SK-N-SH treated with all-trans-retinoic acid at 6 μM for 48 hours (cell line): ENCODE measurements around the gene ARSB.

Source experiments
- ATAC-seq: fragments of 200-7000 bp; cut with Tn5 transposase; 3 replicates; pipeline ENCODE4 v1.9.1; 2020; ENCODE audit warnings: mild to moderate bottlenecking, moderate library complexity
- ARNTL ChIP-seq: fragments of 450-650 bp; formaldehyde crosslinking; IDR thresholded peaks from 2 replicates; pipeline ENCODE4 v1.5.0; 2020; ENCODE audit warnings: low read depth, mild to moderate bottlenecking, moderate library complexity, borderline replicate concordance
- CREB5 ChIP-seq: fragments of 250-450 bp; sonication (Bioruptor Pico); IDR thresholded peaks from 2 replicates; pipeline ENCODE4 v1.5.1; 2020; ENCODE audit warnings: low read depth, mild to moderate bottlenecking, moderate library complexity
- CSDC2 ChIP-seq: fragments of 250-450 bp; sonication (Bioruptor Pico); IDR thresholded peaks from 2 replicates; pipeline ENCODE4 v1.5.0; 2020; ENCODE audit warnings: mild to moderate bottlenecking, moderate library complexity
- CSRNP3 ChIP-seq: fragments of 250-450 bp; sonication (Bioruptor Pico); IDR thresholded peaks from 2 replicates; pipeline ENCODE4 v1.5.1; 2021; ENCODE audit warnings: mild to moderate bottlenecking, moderate library complexity
- ESRRG ChIP-seq: fragments of 250-450 bp; sonication (Bioruptor Pico); IDR thresholded peaks from 2 replicates; pipeline ENCODE4 v1.6.1; 2021; ENCODE audit warnings: mild to moderate bottlenecking
- GLIS3 ChIP-seq: fragments of 250-450 bp; sonication (Bioruptor Pico); IDR thresholded peaks from 2 replicates; pipeline ENCODE4 v1.5.0; 2020; ENCODE audit warnings: mild to moderate bottlenecking, moderate library complexity
- ISL1 ChIP-seq: fragments of 250-450 bp; sonication (Bioruptor Pico); IDR thresholded peaks from 2 replicates; pipeline ENCODE4 v2.1.2; 2022; ENCODE audit warnings: mild to moderate bottlenecking, moderate library complexity
- OSR1 ChIP-seq: fragments of 250-450 bp; sonication (Bioruptor Pico); IDR thresholded peaks from 2 replicates; pipeline ENCODE4 v1.8.0; 2022; ENCODE audit warnings: moderate library complexity, mild to moderate bottlenecking, inconsistent platforms
- PATZ1 ChIP-seq: fragments of 250-450 bp; sonication (Bioruptor Pico); IDR thresholded peaks from 2 replicates; pipeline ENCODE4 v1.8.0; 2020; ENCODE audit warnings: mild to moderate bottlenecking, moderate library complexity, borderline replicate concordance
- POU6F1 ChIP-seq: fragments of 250-450 bp; sonication (Bioruptor Pico); IDR thresholded peaks from 2 replicates; pipeline ENCODE4 v1.8.0; 2021; ENCODE audit warnings: low read depth, mild to moderate bottlenecking, moderate library complexity, borderline replicate concordance
- RARB ChIP-seq: fragments of 250-450 bp; sonication (Bioruptor Pico); IDR thresholded peaks from 2 replicates; pipeline ENCODE4 v1.8.0; 2021; ENCODE audit warnings: mild to moderate bottlenecking, moderate library complexity
- SNAI2 ChIP-seq: fragments of 250-450 bp; sonication (Bioruptor Pico); IDR thresholded peaks from 2 replicates; pipeline ENCODE4 v1.5.0; 2020; ENCODE audit warnings: mild to moderate bottlenecking, moderate library complexity
- TCF4 ChIP-seq: fragments of 250-450 bp; sonication (Bioruptor Pico); IDR thresholded peaks from 2 replicates; pipeline ENCODE4 v1.8.0; 2021; ENCODE audit warnings: mild to moderate bottlenecking, moderate library complexity, borderline replicate concordance
- TOX ChIP-seq: fragments of 250-450 bp; sonication (Bioruptor Pico); IDR thresholded peaks from 2 replicates; pipeline ENCODE4 v1.8.0; 2021; ENCODE audit warnings: mild to moderate bottlenecking, moderate library complexity, borderline replicate concordance
- TSHZ2 ChIP-seq: fragments of 250-450 bp; sonication (Bioruptor Pico); IDR thresholded peaks from 2 replicates; pipeline ENCODE4 v1.5.0; 2020; ENCODE audit warnings: mild to moderate bottlenecking, moderate library complexity
- ZC3H10 ChIP-seq: fragments of 250-450 bp; sonication (Bioruptor Pico); IDR thresholded peaks from 2 replicates; pipeline ENCODE4 v1.5.1; 2021; ENCODE audit warnings: mild to moderate bottlenecking, moderate library complexity
- ZFP3 ChIP-seq: fragments of 250-450 bp; sonication (Bioruptor Pico); IDR thresholded peaks from 2 replicates; pipeline ENCODE4 v1.5.0; 2020; ENCODE audit warnings: mild to moderate bottlenecking, moderate library complexity
- ZFP30 ChIP-seq: fragments of 450-650 bp; formaldehyde crosslinking; IDR thresholded peaks from 2 replicates; pipeline ENCODE4 v1.5.0; 2022; ENCODE audit warnings: mild to moderate bottlenecking, moderate library complexity
- ZNF565 ChIP-seq: fragments of 450-650 bp; formaldehyde crosslinking; conservative IDR thresholded peaks from 2 replicates; pipeline ENCODE4 v1.5.0; 2020; ENCODE audit warnings: low read depth, mild to moderate bottlenecking, moderate library complexity
- ZNF70 ChIP-seq: fragments of 450-650 bp; formaldehyde crosslinking; IDR thresholded peaks from 2 replicates; pipeline ENCODE4 v1.5.0; 2020; ENCODE audit warnings: mild to moderate bottlenecking, moderate library complexity
- ZNF8 ChIP-seq: fragments of 450-650 bp; formaldehyde crosslinking; IDR thresholded peaks from 2 replicates; pipeline ENCODE4 v1.5.0; 2020; ENCODE audit warnings: mild to moderate bottlenecking, moderate library complexity

The ARSB gene

GRCh38 chr5:78974601-78975000, 10.5 kb downstream of the ARSB start:
- ATAC-seq, result no peak
- TF ChIP-seq ZNF70 (CRISPR knock-in tag), result no peak
- no peak for TF ChIP-seq ISL1
- TF ChIP-seq ARNTL (CRISPR knock-in tag), result no peak
- no peak for TF ChIP-seq TSHZ2
- no peak for TF ChIP-seq ZC3H10 (CRISPR knock-in tag)
- TF ChIP-seq, all 23 proteins: peak for 0

GRCh38 chr5:78974011-78974410, 11.1 kb downstream of the ARSB start:
- no peak for ATAC-seq
- no peak for TF ChIP-seq PATZ1
- no peak for TF ChIP-seq OSR1 (CRISPR knock-in tag)
- TF ChIP-seq TCF4, result no peak
- no peak for TF ChIP-seq ESRRG (CRISPR knock-in tag)
- TF ChIP-seq TOX (CRISPR knock-in tag), result no peak
- TF ChIP-seq RARB (CRISPR knock-in tag), result no peak
- TF ChIP-seq ZNF565 (CRISPR knock-in tag), result no peak

GRCh38 chr5:78972654-78973428, 12.3 kb downstream of the ARSB start:
- peak; percentile 88 for ATAC-seq
- no peak for TF ChIP-seq ESRRG (CRISPR knock-in tag)
- TF ChIP-seq ZFP30 (CRISPR knock-in tag), result no peak
- TF ChIP-seq ISL1, result peak; percentile 92
- no peak for TF ChIP-seq POU6F1 (CRISPR knock-in tag)
- TF ChIP-seq PATZ1, result no peak
- TF ChIP-seq ZNF8 (CRISPR knock-in tag), result no peak
- TF ChIP-seq TOX (CRISPR knock-in tag), result no peak; the same call in 1 of the 2 replicates
- no peak for TF ChIP-seq CSRNP3
- 0 out of 2 replicates have a peak, but pooled peaks have one; percentile 22 for TF ChIP-seq CREB5 (CRISPR knock-in tag)
- no peak for TF ChIP-seq ARNTL (CRISPR knock-in tag)
- TF ChIP-seq SNAI2 (CRISPR knock-in tag), result no peak
- TF ChIP-seq TSHZ2, result peak; percentile 96
- peak; percentile 60; the same call in 1 of the 2 replicates for TF ChIP-seq ZFP3 (CRISPR knock-in tag)
- TF ChIP-seq ZC3H10 (CRISPR knock-in tag), result peak; percentile 69; the same call in 1 of the 2 replicates
- TF ChIP-seq ZNF565 (CRISPR knock-in tag), result no peak
- TF ChIP-seq TCF4, result peak; percentile 69
- TF ChIP-seq GLIS3 (CRISPR knock-in tag), result no peak
- no peak for TF ChIP-seq CSDC2
